PC-3 (cell line): ENCODE results near the gene ACBD3. TPM values are rescaled to one million over a fixed set of nuclear protein-coding genes. Genes with fewer than 3 reads are reported as not detected.

Experiments used
- ATAC-seq: fragments of 200-7000 bp; cut with Tn5 transposase; 2 replicates; pipeline ENCODE4 v1.9.1; 2020; ENCODE audit warnings: mild to moderate bottlenecking, moderate library complexity
- BruUV-seq: library from RNA; stranded (reverse); fragments of 400-500 nt; replicated peaks from 2 replicates; lab custom pipeline; 2021; lab: Mats Ljungman, UMichigan
- CTCF ChIA-PET: fragments of 300-600 bp; sonication (Branson Sonifier 250); formaldehyde crosslinking; loops from one replicate; lab custom pipeline; 2022; ENCODE audit warnings: antibody characterized with exemption; lab: Charles Lee
- POLR2A ChIA-PET: fragments of 300-600 bp; sonication (Branson Sonifier 250); formaldehyde crosslinking; loops from one replicate; lab custom pipeline; 2022; ENCODE audit warnings: antibody characterized with exemption; ENCODE audit not compliant: unreplicated experiment; lab: Charles Lee
- DNase-seq: peaks from one replicate; pipeline ENCODE4 v3.0.0-alpha.2; 2015
- H2AFZ ChIP-seq: fragments of 300-600 bp; sonication (generic); 2 replicates; pipeline ENCODE4 v1.6.0; 2016; ENCODE audit warnings: antibody characterized with exemption, low read length
- H3F3A ChIP-seq: fragments of 300-600 bp; sonication (generic); one replicate; pipeline ENCODE4 v1.6.0; 2017; ENCODE audit warnings: antibody characterized with exemption, low read length, control low read depth, mild to moderate bottlenecking; ENCODE audit not compliant: unreplicated experiment
- H3K27ac ChIP-seq: fragments of 300-600 bp; sonication (generic); 2 replicates; pipeline ENCODE4 v1.5.1; 2016; ENCODE audit warnings: mild to moderate bottlenecking, low read length
- H3K27me3 ChIP-seq: fragments of 300-600 bp; sonication (generic); 2 replicates; pipeline ENCODE4 v1.6.1; 2016; ENCODE audit warnings: low read length, mixed read lengths
- H3K36me3 ChIP-seq: fragments of 300-600 bp; sonication (generic); 2 replicates; pipeline ENCODE4 v1.6.1; 2016; ENCODE audit warnings: low read depth, mixed run types, low read length, mixed read lengths
- H3K4me1 ChIP-seq: fragments of 300-600 bp; sonication (generic); 2 replicates; pipeline ENCODE4 v1.5.1; 2016; ENCODE audit warnings: low read length; ENCODE audit not compliant: insufficient read depth
- H3K4me2 ChIP-seq: fragments of 300-600 bp; sonication (generic); 2 replicates; pipeline ENCODE4 v1.6.0; 2016; ENCODE audit warnings: low read length
- H3K4me3 ChIP-seq: fragments of 300-600 bp; sonication (generic); 2 replicates; pipeline ENCODE4 v1.5.1; 2016; ENCODE audit warnings: mild to moderate bottlenecking, low read length, mixed read lengths
- H3K79me2 ChIP-seq: fragments of 300-600 bp; sonication (generic); 2 replicates; pipeline ENCODE4 v1.6.1; 2017; ENCODE audit warnings: low read length, mixed read lengths
- H3K9ac ChIP-seq: fragments of 300-600 bp; sonication (generic); 2 replicates; pipeline ENCODE4 v1.6.0; 2016; ENCODE audit warnings: mild to moderate bottlenecking, low read length
- H3K9me2 ChIP-seq: fragments of 300-600 bp; sonication (generic); replicated peaks from 2 replicates; pipeline ENCODE4 v1.6.1; 2016; ENCODE audit warnings: mixed run types, low read length, mixed read lengths
- H3K9me3 ChIP-seq: fragments of 300-600 bp; sonication (generic); 2 replicates; pipeline ENCODE4 v1.6.1; 2016; ENCODE audit warnings: low read length, mixed read lengths
- H4K20me1 ChIP-seq: fragments of 300-600 bp; sonication (generic); 2 replicates; pipeline ENCODE4 v1.6.1; 2016; ENCODE audit warnings: low read length, mixed read lengths
- CTCF ChIP-seq: fragments of 300-600 bp; sonication (generic); conservative IDR thresholded peaks from 2 replicates; pipeline ENCODE4 v1.5.1; 2017; ENCODE audit warnings: antibody characterized with exemption, low read depth, mild to moderate bottlenecking, low read length
- EZH2 ChIP-seq: fragments of 300-600 bp; sonication (generic); IDR thresholded peaks from one replicate; pipeline ENCODE4 v1.6.1; 2017; ENCODE audit warnings: antibody characterized with exemption, mild to moderate bottlenecking, low read length; ENCODE audit not compliant: unreplicated experiment
- EZH2phosphoT487 ChIP-seq: fragments of 300-600 bp; sonication (generic); IDR thresholded peaks from 2 replicates; pipeline ENCODE4 v1.6.1; 2018; ENCODE audit warnings: mild to moderate bottlenecking, antibody characterized with exemption, low read length, borderline replicate concordance
- intact Hi-C: fragments of 100-400 bp; cut with micrococcal nuclease; formaldehyde crosslinking; loops from 2 replicates; pipeline ENCODE4 v1.9.0; 2023
- total RNA-seq: library from RNA; depleted of rRNA; stranded (reverse); fragments of >200 nt; gene quantifications from 2 replicates; pipeline ENCODE4 v1.2.3, GENCODE V29; 2014

Gene ACBD3
- total RNA-seq, 1 experiment from 2014 or later = 62.2 TPM

GRCh38 chr1:226118357-226118756, 68.2 kb downstream of the ACBD3 start:
- Histone ChIP-seq H3K4me2 (no peak overlapping the region), H3K27ac (no peak overlapping the region), H3K79me2 (no peaks in the 10 kb centered on the region), H3F3A (peaks cover 3% of the 10 kb centered on the region), H3K9me3 (no peaks in the 10 kb centered on the region), H3K36me3 (no peaks in the 10 kb centered on the region), H3K4me1 (peaks cover 12% of the 10 kb centered on the region), H4K20me1 (no peaks in the 10 kb centered on the region), H2AFZ (no peak overlapping the region), H3K4me3 (no peak overlapping the region), H3K9me2 (no peaks in the 10 kb centered on the region), H3K27me3 (no peaks in the 10 kb centered on the region), H3K9ac (no peak overlapping the region)
- no peak for DNase-seq
- no peak for ATAC-seq
- no peak for TF ChIP-seq CTCF
- no peak for TF ChIP-seq EZH2
- TF ChIP-seq EZH2phosphoT487 = no peak
- POLR2A ChIA-PET = no interaction called here
- intact Hi-C loops = no loop called here
- no TSS peak for BruUV-seq
- CTCF ChIA-PET = interaction anchor here (1.6 kb wide), 1 partner anchor 54 kb away, joined by 5 read pairs; no protein-coding TSS in a partner anchor

DNA sequence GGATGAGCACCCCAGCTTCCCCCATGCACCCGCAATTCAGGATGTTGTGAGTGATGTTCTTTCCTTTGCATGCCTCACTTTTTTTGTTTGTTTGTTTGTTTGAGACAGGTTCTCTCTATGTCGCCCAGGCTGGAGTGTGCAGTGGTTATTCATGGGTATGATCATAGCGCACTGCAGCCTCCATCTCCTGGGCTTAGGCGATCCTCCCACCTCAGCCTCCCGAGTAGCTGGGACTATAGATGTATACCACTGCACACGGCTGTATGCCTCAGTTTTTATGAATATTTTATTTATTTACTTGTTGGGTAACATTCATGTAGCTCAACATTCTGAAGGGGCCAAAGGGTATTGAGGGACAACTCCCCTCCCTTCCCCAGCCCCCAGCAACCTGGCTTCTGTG, 69.2 kb downstream of the ACBD3 start:
- Histone ChIP-seq H3K9ac (no peak overlapping the region), H3K4me1 (peaks cover 2% of the 10 kb centered on the region), H3F3A (no peaks in the 10 kb centered on the region), H2AFZ (no peak overlapping the region), H3K9me3 (no peaks in the 10 kb centered on the region), H3K9me2 (no peaks in the 10 kb centered on the region), H3K36me3 (no peaks in the 10 kb centered on the region), H3K79me2 (no peaks in the 10 kb centered on the region), H3K27me3 (no peaks in the 10 kb centered on the region), H3K27ac (no peak overlapping the region), H4K20me1 (no peaks in the 10 kb centered on the region), H3K4me2 (no peak overlapping the region), H3K4me3 (no peak overlapping the region)
- TF ChIP-seq CTCF = no peak
- no peak for TF ChIP-seq EZH2
- no peak for TF ChIP-seq EZH2phosphoT487
- ChIA-PET CTCF (interaction anchor here (1.6 kb wide), 1 partner anchor 53 kb away, joined by 5 read pairs; no protein-coding TSS in a partner anchor), POLR2A (interaction anchor here (0.6 kb wide), 1 partner anchor 16 kb away, joined by 3 read pairs; no protein-coding TSS in a partner anchor)
- ATAC-seq (no peak), DNase-seq (no peak)
- intact Hi-C loops = no loop called here
- no TSS peak for BruUV-seq

GRCh38 chr1:226116673-226117072, 69.9 kb downstream of the ACBD3 start:
- ChIA-PET CTCF (no interaction called here), POLR2A (no interaction called here)
- no peaks in the 10 kb centered on the region for H3K9me3 ChIP-seq
- DNase-seq (no peak), ATAC-seq (no peak)
- no peaks in the 10 kb centered on the region for H4K20me1 ChIP-seq
- no peaks in the 10 kb centered on the region for H3K79me2 ChIP-seq
- BruUV-seq = no TSS peak
- no peaks in the 10 kb centered on the region for H3K36me3 ChIP-seq
- H3K4me2 ChIP-seq = no peak overlapping the region
- no peaks in the 10 kb centered on the region for H3K4me1 ChIP-seq
- intact Hi-C loops = no loop called here
- H3K27me3 ChIP-seq = no peaks in the 10 kb centered on the region
- TF ChIP-seq EZH2phosphoT487 (no peak), CTCF (no peak), EZH2 (no peak)
- H3K4me3 ChIP-seq = no peak overlapping the region
- H3K9me2 ChIP-seq = no peaks in the 10 kb centered on the region
- no peaks in the 10 kb centered on the region for H3F3A ChIP-seq
- no peak overlapping the region for H3K9ac ChIP-seq
- H3K27ac ChIP-seq = no peak overlapping the region
- H2AFZ ChIP-seq = no peak overlapping the region
